B cell (primary cell): ENCODE data around the gene SAMD4B. TPM values are rescaled to one million over a fixed set of nuclear protein-coding genes. Genes with fewer than 3 reads are reported as not detected.

Experiments used
- ATAC-seq: fragments of 200-7000 bp; cut with Tn5 transposase; one replicate; pipeline ENCODE4 v1.10.0; 2021; ENCODE audit warnings: low read depth, mild to moderate bottlenecking, moderate number of reproducible peaks, moderate library complexity
- CTCF ChIA-PET: fragments of 350-600 bp; sonication (Branson Sonifier 250); formaldehyde crosslinking; loops from one replicate; lab custom pipeline; 2021; ENCODE audit warnings: antibody characterized with exemption, inconsistent platforms; lab: Charles Lee
- POLR2A ChIA-PET: fragments of 350-600 bp; sonication (Branson Sonifier 250); formaldehyde crosslinking; loops from one replicate; lab custom pipeline; 2021; ENCODE audit warnings: antibody characterized with exemption; lab: Charles Lee
- DNase-seq: peaks from one replicate; pipeline ENCODE4 v3.0.0; 2013
- H2AFZ ChIP-seq: 2 replicates; pipeline ENCODE4 v1.6.1; 2012; ENCODE audit warnings: mild to moderate bottlenecking, low read depth, low read length; ENCODE audit not compliant: insufficient read depth, poor library complexity, severe bottlenecking
- H3K27ac ChIP-seq, 2 donors: 1 replicate in 1 of 2; 2 replicates in 1 of 2; pipeline ENCODE4 v1.5.1; 2012 to 2013; ENCODE audit warnings: low read length in 2 of 2, mild to moderate bottlenecking in 2 of 2, moderate library complexity in 1 of 2
- H3K27me3 ChIP-seq, 4 experiments: fragments of 200-600 bp in 1 of 4; sonication (generic) in 1 of 4; replicated peaks in 1 of 4; 1 replicate in 2 of 4; 2 replicates in 2 of 4; pipeline versions ENCODE4 v1.6.1 to v1.7.0; 2013 to 2016; ENCODE audit warnings: low read length in 3 of 4, mild to moderate bottlenecking in 2 of 4, mixed read lengths in 1 of 4, moderate library complexity in 1 of 4; ENCODE audit not compliant: insufficient read depth in 4 of 4, control insufficient read depth in 3 of 4; ENCODE audit errors: control extremely low read depth in 1 of 4
- H3K36me3 ChIP-seq, 2 experiments: replicated peaks in 1 of 2; 1 replicate in 1 of 2; 2 replicates in 1 of 2; pipeline versions ENCODE4 v1.6.1 to v1.7.1; 2013; ENCODE audit warnings: low read length in 1 of 2; ENCODE audit not compliant: insufficient read depth in 2 of 2, control insufficient read depth in 1 of 2; ENCODE audit errors: control extremely low read depth in 1 of 2, extremely low read depth in 1 of 2
- H3K4me1 ChIP-seq, 2 donors: fragments of 200-600 bp in 1 of 2; sonication (generic) in 1 of 2; 1 replicate in 1 of 2; 2 replicates in 1 of 2; pipeline versions ENCODE4 v1.5.1 to v1.6.1; 2013 to 2017; ENCODE audit warnings: low read length in 2 of 2; ENCODE audit not compliant: control insufficient read depth in 2 of 2, insufficient read depth in 2 of 2
- H3K4me2 ChIP-seq: replicated peaks from 2 replicates; pipeline ENCODE3; 2012; ENCODE audit warnings: mild to moderate bottlenecking, low read depth, low read length; ENCODE audit not compliant: poor library complexity, severe bottlenecking
- H3K4me3 ChIP-seq, 5 experiments: fragments of 200-600 bp in 1 of 5; sonication (generic) in 1 of 5; 1 replicate in 3 of 5; 2 replicates in 2 of 5; pipeline versions ENCODE4 v1.5.1 to v1.7.0; 2011 to 2016; ENCODE audit warnings: low read length in 4 of 5, mild to moderate bottlenecking in 4 of 5, low read depth in 2 of 5, control low read depth in 1 of 5, moderate library complexity in 1 of 5; ENCODE audit not compliant: insufficient read depth in 1 of 5; ENCODE audit errors: control extremely low read depth in 1 of 5, extremely low read depth in 1 of 5
- H3K79me2 ChIP-seq: fragments of 200-600 bp; sonication (generic); one replicate; pipeline ENCODE4 v1.6.0; 2016; ENCODE audit warnings: low read length; ENCODE audit not compliant: control insufficient read depth, insufficient read depth
- H3K9ac ChIP-seq: fragments of 200-600 bp; sonication (generic); 2 replicates; pipeline ENCODE4 v1.6.1; 2017; ENCODE audit warnings: mild to moderate bottlenecking, low read length, moderate library complexity
- H3K9me3 ChIP-seq, 3 donors: one replicate each; pipeline versions ENCODE4 v1.6.1 to v1.7.1; 2013; ENCODE audit warnings: low read length in 2 of 3; ENCODE audit not compliant: control insufficient read depth in 2 of 3, insufficient read depth in 1 of 3; ENCODE audit errors: control extremely low read depth in 1 of 3
- H4K20me1 ChIP-seq: 2 replicates; pipeline ENCODE4 v1.6.0; 2012; ENCODE audit warnings: mild to moderate bottlenecking, low read length; ENCODE audit not compliant: insufficient read depth, control insufficient read depth, poor library complexity, severe bottlenecking
- H3K27ac Mint-ChIP-seq: one replicate; pipeline ENCODE4 v1.8.0; 2021; ENCODE audit warnings: mixed read lengths
- H3K27me3 Mint-ChIP-seq: one replicate; pipeline ENCODE4 v1.8.0; 2021; ENCODE audit warnings: mixed read lengths
- H3K4me1 Mint-ChIP-seq: one replicate; pipeline ENCODE4 v1.8.0; 2021; ENCODE audit warnings: mixed read lengths
- H3K4me3 Mint-ChIP-seq: one replicate; pipeline ENCODE4 v1.8.0; 2021; ENCODE audit warnings: mixed read lengths
- H3K9me3 Mint-ChIP-seq: one replicate; pipeline ENCODE4 v1.8.0; 2022; ENCODE audit warnings: mixed read lengths; ENCODE audit not compliant: insufficient read depth
- EZH2 ChIP-seq: IDR thresholded peaks from 2 replicates; pipeline ENCODE4 v1.6.1; 2012; ENCODE audit warnings: borderline replicate concordance, low read depth, mild to moderate bottlenecking, moderate library complexity, low read length; ENCODE audit not compliant: insufficient read depth, poor library complexity, severe bottlenecking
- WGBS: methylation state at CpG from one replicate; pipeline ENCODE4 v1.1.5; 2013; ENCODE audit warnings: missing lambda C conversion rate; ENCODE audit not compliant: insufficient coverage; 5-methylcytosine and 5-hydroxymethylcytosine counted together
- intact Hi-C: fragments of 100-400 bp; cut with micrococcal nuclease; formaldehyde crosslinking; loops from one replicate; pipeline ENCODE4 v1.10.0; 2022
- polyA plus RNA-seq: library from polyadenylated mRNA; depleted of rRNA; stranded (reverse); fragments of >200 nt; gene quantifications from 2 replicates; pipeline ENCODE4 v1.2.3, GENCODE V29; 2012
- total RNA-seq, 2 donors: library from RNA; stranded (reverse); fragments of 120-200 nt in 1 of 2; gene quantifications; 1 replicate in 1 of 2; 2 replicates in 1 of 2; pipeline versions ENCODE4 v1.2.3 to v1.2.4, GENCODE V29; 2013 to 2022
- TF ChIP-seq, protein P1 (sequence below): fragments of 200-600 bp; IDR thresholded peaks from one replicate; pipeline ENCODE4 v1.8.0; 2022; ENCODE audit warnings: antibody characterized with exemption, mild to moderate bottlenecking

Gene SAMD4B
- total and polyA plus RNA-seq, 2 donors (not counting 1 experiment from before 2014, with no cell fraction given): 87.3 to 90.0 TPM

DNA sequence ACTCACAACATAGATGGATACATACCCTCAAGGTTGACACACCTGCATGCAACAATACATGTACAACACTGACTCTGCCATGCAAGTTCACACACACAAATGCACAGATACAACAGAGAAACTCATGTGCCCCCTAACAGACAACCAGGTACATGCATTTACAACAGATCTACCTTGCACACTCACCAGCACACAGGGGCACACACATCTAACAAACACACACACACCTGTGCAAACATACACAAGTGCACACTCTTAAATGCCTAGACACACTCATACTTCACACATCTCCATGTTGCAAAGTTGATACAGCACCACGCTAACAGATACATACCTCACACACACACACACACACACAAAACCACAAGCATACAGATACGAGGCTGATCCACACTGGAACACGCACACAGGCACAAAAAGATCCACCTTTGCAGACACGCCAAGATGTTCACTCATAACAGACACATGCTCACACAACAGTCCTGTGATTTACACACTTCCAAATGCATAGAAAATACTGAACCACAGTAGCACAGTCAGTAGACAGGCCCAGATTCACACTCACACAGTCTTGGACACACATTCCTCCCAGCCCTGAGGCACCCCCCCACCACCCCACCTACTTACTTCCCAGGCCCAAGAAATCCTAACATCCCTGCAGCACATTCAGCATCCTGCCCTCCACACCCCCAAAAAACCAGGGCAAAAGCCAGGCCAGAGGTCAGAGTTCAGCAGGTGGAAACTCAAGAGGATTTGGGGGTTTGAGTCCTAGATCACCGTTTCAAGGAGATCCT, 22.9 kb upstream of the SAMD4B start:
- H3K27me3 Mint-ChIP-seq: peaks cover 8% of the 10 kb centered on the region
- Histone ChIP-seq H3K4me1 (peaks cover 8 to 13% of the 10 kb centered on the region in 2 donors), H2AFZ (no peak overlapping the region), H3K4me3 (no peak overlapping the region), H3K36me3 (peaks cover 0 to 2% of the 10 kb centered on the region in 2 experiments), H4K20me1 (peaks cover 5% of the 10 kb centered on the region), H3K9ac (no peak overlapping the region), H3K4me2 (peak overlapping the region; percentile 98), H3K27ac (no peak overlapping the region), H3K27me3 (peaks cover 0 to 6% (median 0%) of the 10 kb centered on the region in 4 experiments), H3K9me3 (no peaks in the 10 kb centered on the region), H3K79me2 (no peaks in the 10 kb centered on the region)
- CTCF ChIA-PET: interaction anchor here (0.6 kb wide), 1 partner anchor 448 kb away, joined by 3 read pairs; no protein-coding TSS in a partner anchor
- no peaks in the 10 kb centered on the region for H3K9me3 Mint-ChIP-seq
- intact Hi-C loops: no loop called here
- no peak for ATAC-seq
- peak overlapping the region; percentile 76 for H3K4me3 Mint-ChIP-seq
- H3K27ac Mint-ChIP-seq: peak overlapping the region; percentile 38
- TF ChIP-seq EZH2: no peak
- TF ChIP-seq, protein P1, sequence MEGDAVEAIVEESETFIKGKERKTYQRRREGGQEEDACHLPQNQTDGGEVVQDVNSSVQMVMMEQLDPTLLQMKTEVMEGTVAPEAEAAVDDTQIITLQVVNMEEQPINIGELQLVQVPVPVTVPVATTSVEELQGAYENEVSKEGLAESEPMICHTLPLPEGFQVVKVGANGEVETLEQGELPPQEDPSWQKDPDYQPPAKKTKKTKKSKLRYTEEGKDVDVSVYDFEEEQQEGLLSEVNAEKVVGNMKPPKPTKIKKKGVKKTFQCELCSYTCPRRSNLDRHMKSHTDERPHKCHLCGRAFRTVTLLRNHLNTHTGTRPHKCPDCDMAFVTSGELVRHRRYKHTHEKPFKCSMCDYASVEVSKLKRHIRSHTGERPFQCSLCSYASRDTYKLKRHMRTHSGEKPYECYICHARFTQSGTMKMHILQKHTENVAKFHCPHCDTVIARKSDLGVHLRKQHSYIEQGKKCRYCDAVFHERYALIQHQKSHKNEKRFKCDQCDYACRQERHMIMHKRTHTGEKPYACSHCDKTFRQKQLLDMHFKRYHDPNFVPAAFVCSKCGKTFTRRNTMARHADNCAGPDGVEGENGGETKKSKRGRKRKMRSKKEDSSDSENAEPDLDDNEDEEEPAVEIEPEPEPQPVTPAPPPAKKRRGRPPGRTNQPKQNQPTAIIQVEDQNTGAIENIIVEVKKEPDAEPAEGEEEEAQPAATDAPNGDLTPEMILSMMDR: no peak
- 89% methylated on average over 4 of the region's 5 CpGs for WGBS
- peaks cover 27% of the 10 kb centered on the region for H3K4me1 Mint-ChIP-seq
- POLR2A ChIA-PET: no interaction called here
- DNase-seq: no peak

DNA sequence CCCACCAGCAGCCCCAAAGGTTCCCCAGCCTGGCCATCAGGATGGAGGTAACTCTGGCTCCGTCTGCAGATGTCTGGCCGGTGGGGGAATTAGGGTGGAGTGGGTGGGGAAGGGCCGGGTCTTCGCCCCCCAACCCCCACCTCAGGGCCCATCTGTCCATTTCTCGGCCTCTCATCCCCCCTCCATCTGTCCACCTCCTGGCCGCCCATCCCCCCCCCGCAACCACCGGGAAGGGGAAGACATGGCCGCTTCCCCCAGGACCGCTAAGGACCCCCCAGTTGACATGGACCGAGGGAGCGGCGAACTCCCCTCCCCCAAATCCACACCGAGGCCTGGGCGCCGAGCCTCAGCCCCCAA, 22.4 kb upstream of the SAMD4B start:
- H3K4me1 Mint-ChIP-seq: peaks cover 27% of the 10 kb centered on the region
- ATAC-seq (no peak), DNase-seq (peak; percentile 19)
- H3K4me3 ChIP-seq: peak overlapping the region in 4 of 5 experiments; percentile 40 to 59 (median 50)
- ChIA-PET POLR2A (interaction anchor here (0.7 kb wide), 1 partner anchor 1943 kb away, joined by 5 read pairs; no protein-coding TSS in a partner anchor), CTCF (no interaction called here)
- no peaks in the 10 kb centered on the region for H3K9me3 ChIP-seq
- H4K20me1 ChIP-seq: peaks cover 5% of the 10 kb centered on the region
- H3K36me3 ChIP-seq: peaks cover 0 to 2% of the 10 kb centered on the region in 2 experiments
- H3K4me1 ChIP-seq: peaks cover 8 to 13% of the 10 kb centered on the region in 2 donors
- H3K9ac ChIP-seq: peak overlapping the region; percentile 64
- no peaks in the 10 kb centered on the region for H3K79me2 ChIP-seq
- H3K27me3 ChIP-seq: peaks cover 0 to 6% (median 0%) of the 10 kb centered on the region in 4 experiments
- H3K27ac ChIP-seq: peak overlapping the region in 1 of 2 donors; percentile 19
- WGBS: 39% methylated on average over 5 of the region's 16 CpGs
- TF ChIP-seq, protein P1: no peak
- TF ChIP-seq EZH2: no peak
- peaks cover 8% of the 10 kb centered on the region for H3K27me3 Mint-ChIP-seq
- peak overlapping the region; percentile 65 for H2AFZ ChIP-seq
- intact Hi-C loops: no loop called here
- H3K4me2 ChIP-seq: peak overlapping the region; percentile 98
- H3K4me3 Mint-ChIP-seq: peak overlapping the region; percentile 78
- H3K9me3 Mint-ChIP-seq: no peaks in the 10 kb centered on the region
- no peak overlapping the region for H3K27ac Mint-ChIP-seq
